Superior temporal gyrus (tissue), 1 donor: ENCODE results near the gene SCN3A.

Source experiments
- DNase-seq: peaks from one replicate; pipeline ENCODE4 v3.0.0-alpha.2; 2016; ENCODE audit errors: extremely low spot score

Gene SCN3A

GRCh38 chr2:165112789-165113188 lies 91.1 kb downstream of the SCN3A start:
- DNase-seq, result no peak

- DNase-seq, result no peak
Measured at GRCh38 chr2:165112133-165112573, 91.7 kb downstream of the SCN3A start.

- DNase-seq, result no peak
Measured at GRCh38 chr2:165110394-165110793, 93.5 kb downstream of the SCN3A start.

GRCh38 chr2:165109915-165110314 lies 93.9 kb downstream of the SCN3A start:
- no peak for DNase-seq

GRCh38 chr2:165105926-165106325 lies 97.9 kb downstream of the SCN3A start:
- no peak for DNase-seq

GRCh38 chr2:165087933-165088901 lies 115.6 kb downstream of the SCN3A start:
- DNase-seq, result no peak

GRCh38 chr2:165086337-165086736 lies 117.5 kb downstream of the SCN3A start:
- DNase-seq, result no peak

- no peak for DNase-seq
Measured at GRCh38 chr2:165083326-165083725, 120.5 kb downstream of the SCN3A start.

GRCh38 chr2:165082479-165082878 lies 121.4 kb downstream of the SCN3A start:
- no peak for DNase-seq

- DNase-seq, result no peak
Measured at GRCh38 chr2:165081276-165081675, 122.6 kb downstream of the SCN3A start.

- DNase-seq, result no peak
Measured at GRCh38 chr2:165079432-165079831, 124.4 kb downstream of the SCN3A start.

- no peak for DNase-seq
Measured at GRCh38 chr2:165078913-165079312, 124.9 kb downstream of the SCN3A start.

GRCh38 chr2:165074884-165075283 lies 129.0 kb downstream of the SCN3A start:
- DNase-seq, result no peak

- no peak for DNase-seq
Measured at GRCh38 chr2:165074323-165074722, 129.5 kb downstream of the SCN3A start.

GRCh38 chr2:165070076-165070475 lies 133.8 kb downstream of the SCN3A start:
- DNase-seq, result peak; percentile 37

- DNase-seq, result no peak
Measured at GRCh38 chr2:165069151-165069550, 134.7 kb downstream of the SCN3A start.

- no peak for DNase-seq
Measured at GRCh38 chr2:165068487-165068757, 135.4 kb downstream of the SCN3A start.

GRCh38 chr2:165067643-165068486 lies 136.0 kb downstream of the SCN3A start:
- peak; percentile 83 for DNase-seq

- DNase-seq, result no peak
Measured at GRCh38 chr2:165064743-165065142, 139.1 kb downstream of the SCN3A start.

GRCh38 chr2:165060411-165060810 lies 143.4 kb downstream of the SCN3A start:
- DNase-seq, result no peak

- DNase-seq, result no peak
Measured at GRCh38 chr2:165058476-165059265, 145.2 kb downstream of the SCN3A start.

GRCh38 chr2:165057931-165058330 lies 145.9 kb downstream of the SCN3A start:
- DNase-seq, result no peak
